AG04450 (cell line): ENCODE results near the gene FKBP1A. TPM values are rescaled to one million over a fixed set of nuclear protein-coding genes. Genes with fewer than 3 reads are reported as not detected.

Experiments used
- CTCF ChIA-PET: fragments of 300-600, 350-600 bp; formaldehyde crosslinking; extraction: SDS; loops from one replicate; lab custom pipeline; 2022; ENCODE audit warnings: antibody characterized with exemption, inconsistent platforms; lab: Charles Lee
- POLR2A ChIA-PET: fragments of 350-600 bp; formaldehyde crosslinking; extraction: SDS; loops from one replicate; lab custom pipeline; 2021; ENCODE audit warnings: antibody characterized with exemption, inconsistent platforms; lab: Yijun Ruan, JAX
- DNase-seq: peaks from one replicate; pipeline ENCODE4 v3.0.0-alpha.2; 2011; ENCODE audit warnings: low read depth, low spot score
- H3K27ac ChIP-seq: one replicate; pipeline ENCODE4 v1.5.1; 2012; ENCODE audit warnings: low read depth, low read length, control low read depth
- H3K27me3 ChIP-seq: one replicate; pipeline ENCODE4 v1.6.0; 2012; ENCODE audit warnings: low read length; ENCODE audit not compliant: control insufficient read depth, insufficient read depth
- H3K4me3 ChIP-seq: 2 replicates; pipeline ENCODE4 v1.5.1; 2011; ENCODE audit warnings: mild to moderate bottlenecking, low read depth, low read length, control low read depth
- H3K9me3 ChIP-seq: 2 replicates; pipeline ENCODE4 v1.5.1; 2012; ENCODE audit warnings: low read length; ENCODE audit not compliant: control insufficient read depth, insufficient read depth
- CTCF ChIP-seq: IDR thresholded peaks from 2 replicates; pipeline ENCODE4 v1.5.1; 2011; ENCODE audit warnings: low read depth, low read length, control low read depth, inconsistent platforms
- polyA plus RNA-seq: library from polyadenylated mRNA; depleted of rRNA; stranded (reverse); fragments of >200 nt; gene quantifications from 2 replicates; pipeline ENCODE4 v1.2.3, GENCODE V29; 2011

FKBP1A gene
- polyA plus RNA-seq, 1 experiment = 579 TPM

- no peak overlapping the region for H3K27ac ChIP-seq
- no peak for DNase-seq
- POLR2A ChIA-PET = no interaction called here
- CTCF ChIA-PET = interaction anchor here (1.3 kb wide), 1 partner anchor 142 kb away, joined by 3 read pairs; no protein-coding TSS in a partner anchor
- H3K27me3 ChIP-seq = no peaks in the 10 kb centered on the region
- H3K4me3 ChIP-seq = no peak overlapping the region
- no peak for TF ChIP-seq CTCF
- H3K9me3 ChIP-seq = no peaks in the 10 kb centered on the region
Observed at GRCh38 chr20:1362484-1362883, 30.4 kb downstream of the FKBP1A start.

GRCh38 chr20:1360094-1360846 lies 32.6 kb downstream of the FKBP1A start:
- no peak overlapping the region for H3K27ac ChIP-seq
- H3K4me3 ChIP-seq = no peak overlapping the region
- no peaks in the 10 kb centered on the region for H3K27me3 ChIP-seq
- H3K9me3 ChIP-seq = no peaks in the 10 kb centered on the region
- 0 out of 2 replicates have a peak, but pooled peaks have one; percentile 28 for TF ChIP-seq CTCF
- ChIA-PET CTCF (interaction anchor here (0.6 to 2.0 kb wide), 3 partner anchors 8 to 90 kb away, joined by 3 to 6 read pairs (median 4); no protein-coding TSS in a partner anchor), POLR2A (no interaction called here)
- DNase-seq = no peak

- Histone ChIP-seq H3K4me3 (no peak overlapping the region), H3K27me3 (no peaks in the 10 kb centered on the region), H3K9me3 (no peaks in the 10 kb centered on the region), H3K27ac (no peak overlapping the region)
- CTCF ChIA-PET = no interaction called here
- no peak for TF ChIP-seq CTCF
- POLR2A ChIA-PET = no interaction called here
- DNase-seq = no peak
Observed at GRCh38 chr20:1357921-1358671, 34.8 kb downstream of the FKBP1A start.

GRCh38 chr20:1353956-1354355 lies 38.9 kb downstream of the FKBP1A start:
- DNase-seq = no peak
- Histone ChIP-seq H3K27ac (no peak overlapping the region), H3K27me3 (no peaks in the 10 kb centered on the region), H3K9me3 (no peaks in the 10 kb centered on the region), H3K4me3 (no peak overlapping the region)
- ChIA-PET POLR2A (interaction anchor here (0.6 kb wide), 1 partner anchor 29 kb away, joined by 3 read pairs; no protein-coding TSS in a partner anchor), CTCF (no interaction called here)
- no peak for TF ChIP-seq CTCF
